Thyroid gland (tissue), 4 donors: Measurements from ENCODE around the gene ZNF799. TPM values are rescaled to one million over a fixed set of nuclear protein-coding genes. Genes with fewer than 3 reads are reported as not detected.

ENCODE experiments used
- DNase-seq, 2 donors: peaks; one replicate each; pipeline ENCODE4 v3.0.0-alpha.2; 2019
- H3K27ac ChIP-seq, 3 donors: fragments of 200-600 bp; sonication (generic); 1 replicate in 2 of 3; 2 replicates in 1 of 3; pipeline ENCODE4 v1.5.1; 2016 to 2019; ENCODE audit warnings: mild to moderate bottlenecking in 1 of 3, moderate library complexity in 1 of 3
- H3K27me3 ChIP-seq: fragments of 200-600 bp; sonication (generic); one replicate; pipeline ENCODE4 v1.5.1; 2019
- H3K36me3 ChIP-seq, 2 donors: fragments of 200-600 bp; sonication (generic); one replicate each; pipeline ENCODE4 v1.5.1; 2016 to 2019
- H3K4me1 ChIP-seq, 2 donors: fragments of 200-600 bp; sonication (generic); one replicate each; pipeline ENCODE4 v1.5.1; 2017 to 2019
- H3K4me3 ChIP-seq, 3 donors: fragments of 200-600 bp; sonication (generic); replicated peaks in 1 of 3; 1 replicate in 2 of 3; 2 replicates in 1 of 3; pipeline ENCODE4 v1.5.1; 2016; ENCODE audit warnings: mild to moderate bottlenecking in 1 of 3
- H3K9me3 ChIP-seq: fragments of 200-600 bp; sonication (generic); one replicate; pipeline ENCODE4 v1.5.1; 2017
- CTCF ChIP-seq, 6 experiments: fragments of 200-600 bp in 3 of 6; fragments of 450-650 bp in 3 of 6; sonication (generic) in 3 of 6; IDR thresholded peaks; one replicate each; pipeline ENCODE4 v1.5.1; 2016 to 2019; ENCODE audit warnings: antibody characterized with exemption in 6 of 6, mild to moderate bottlenecking in 2 of 6, inconsistent platforms in 1 of 6, moderate library complexity in 1 of 6
- POLR2A ChIP-seq, 2 donors: fragments of 450-650 bp; IDR thresholded peaks; one replicate each; pipeline ENCODE4 v1.6.1; 2017; ENCODE audit warnings: antibody characterized with exemption in 2 of 2, mild to moderate bottlenecking in 2 of 2, moderate library complexity in 1 of 2
- WGBS, 2 donors: methylation state at CpG; one replicate each; pipeline ENCODE4 v1.1.5; 2017; 5-methylcytosine and 5-hydroxymethylcytosine counted together
- intact Hi-C: fragments of 100-400 bp; cut with DNase I; formaldehyde crosslinking; loops from one replicate; pipeline ENCODE4 v1.15.1; 2023
- total RNA-seq, 4 donors: library from RNA; depleted of rRNA; stranded (reverse); fragments of >200 nt; gene quantifications; one replicate each; pipeline ENCODE4 v1.2.3, GENCODE V29; 2016

Gene ZNF799
- total RNA-seq, 4 donors from 2014 or later: 4.1 to 7.7 (median 5.8) TPM

- no peak for TF ChIP-seq CTCF (IDR thresholded peaks at IDR 0.05)
- 91% methylated on average over 2 of the region's 2 CpGs for WGBS, 2 donors
- intact Hi-C loops: no loop called here
- no peak for DNase-seq
- no peak overlapping the region for H3K4me3 ChIP-seq
- no peaks in the 10 kb centered on the region for H3K4me1 ChIP-seq
- no peak overlapping the region for H3K27ac ChIP-seq
- H3K27me3 ChIP-seq: no peaks in the 10 kb centered on the region
- no peaks in the 10 kb centered on the region for H3K9me3 ChIP-seq
- peaks cover 4 to 8% of the 10 kb centered on the region in 2 donors for H3K36me3 ChIP-seq
Measured at GRCh38 chr19:12380444-12380737, 20.7 kb downstream of the ZNF799 start.

- TF ChIP-seq POLR2A (IDR thresholded peaks at IDR 0.05) (no peak), CTCF (IDR thresholded peaks at IDR 0.05) (no peak)
Measured at GRCh38 chr19:12379732-12380443, 21.2 kb downstream of the ZNF799 start.

GRCh38 chr19:12374026-12374425, 27.0 kb downstream of the ZNF799 start:
- TF ChIP-seq POLR2A (IDR thresholded peaks at IDR 0.05) (no peak), CTCF (IDR thresholded peaks at IDR 0.05) (no peak)

More at GRCh38 chr19:12379732-12380443, 21.2 kb downstream of the ZNF799 start:
- no peak for DNase-seq
- no peaks in the 10 kb centered on the region for H3K4me1 ChIP-seq
- no peak overlapping the region for H3K27ac ChIP-seq
- no peaks in the 10 kb centered on the region for H3K27me3 ChIP-seq
- no peaks in the 10 kb centered on the region for H3K9me3 ChIP-seq
- intact Hi-C loops: no loop called here
- no peak overlapping the region for H3K4me3 ChIP-seq
- peaks cover 4 to 8% of the 10 kb centered on the region in 2 donors for H3K36me3 ChIP-seq
- whole genome bisulfite sequencing, 2 donors: 86 to 88% methylated on average over 5 of the region's 5 CpGs

GRCh38 chr19:12365236-12366162, 35.6 kb downstream of the ZNF799 start, which contains the start of gene ZNF442:
Gene ZNF442, minus strand, starts transcription at chr19:12365683. Its CDS starts 2,052 bp downstream, at chr19:12363631.
- H3K4me1 ChIP-seq: peaks cover 5 to 8% of the 10 kb centered on the region in 2 donors
- WGBS, 2 donors: 0% methylated on average over 7 to 31 of the region's 51 CpGs
- H3K9me3 ChIP-seq: no peaks in the 10 kb centered on the region
- peak; percentile 98 for DNase-seq
- TF ChIP-seq POLR2A (IDR thresholded peaks at IDR 0.05) (peak; percentile 45 to 97), CTCF (IDR thresholded peaks at IDR 0.05) (peak in 5 of 6 experiments; percentile 42 to 84 (median 74))
- H3K36me3 ChIP-seq: no peaks in the 10 kb centered on the region
- H3K27me3 ChIP-seq: no peaks in the 10 kb centered on the region
- intact Hi-C loops: no loop called here
- peak within 1 kb of the TSS; percentile 30 to 93 (median 61) for H3K4me3 ChIP-seq
- peak within 1 kb of the TSS; percentile 52 to 86 (median 67) for H3K27ac ChIP-seq

More at GRCh38 chr19:12374026-12374425, 27.0 kb downstream of the ZNF799 start:
- no peak overlapping the region for H3K4me3 ChIP-seq
- DNase-seq: no peak
- intact Hi-C loops: no loop called here
- H3K36me3 ChIP-seq: no peaks in the 10 kb centered on the region
- no peaks in the 10 kb centered on the region for H3K4me1 ChIP-seq
- WGBS, 2 donors: 97 to 100% methylated on average over 1 of the region's 1 CpG
- H3K27me3 ChIP-seq: no peaks in the 10 kb centered on the region
- H3K27ac ChIP-seq: no peak overlapping the region
- no peaks in the 10 kb centered on the region for H3K9me3 ChIP-seq
